ENCODE data around the gene KCNMA1.

DNA sequence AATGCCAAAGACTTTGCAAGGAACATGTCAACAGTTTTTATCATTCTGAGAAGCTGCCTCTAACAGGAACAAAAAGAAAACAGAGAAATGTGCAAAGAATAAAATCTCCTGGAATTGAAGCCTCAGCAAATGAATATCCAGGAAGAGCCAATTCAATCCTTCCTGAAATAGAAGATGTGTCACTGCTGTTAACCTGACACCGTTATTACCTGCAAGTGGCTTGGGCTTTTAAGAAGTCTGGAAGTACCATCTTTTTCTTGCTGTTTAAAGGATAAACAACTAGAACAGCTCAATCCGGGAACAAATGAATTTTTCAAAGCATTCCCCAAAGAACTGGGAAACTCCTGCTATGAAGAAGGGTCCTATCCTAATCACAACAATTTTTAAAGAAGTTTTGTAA, 434.8 kb downstream of the KCNMA1 start:
- TF ChIP-seq, protein P1, sequence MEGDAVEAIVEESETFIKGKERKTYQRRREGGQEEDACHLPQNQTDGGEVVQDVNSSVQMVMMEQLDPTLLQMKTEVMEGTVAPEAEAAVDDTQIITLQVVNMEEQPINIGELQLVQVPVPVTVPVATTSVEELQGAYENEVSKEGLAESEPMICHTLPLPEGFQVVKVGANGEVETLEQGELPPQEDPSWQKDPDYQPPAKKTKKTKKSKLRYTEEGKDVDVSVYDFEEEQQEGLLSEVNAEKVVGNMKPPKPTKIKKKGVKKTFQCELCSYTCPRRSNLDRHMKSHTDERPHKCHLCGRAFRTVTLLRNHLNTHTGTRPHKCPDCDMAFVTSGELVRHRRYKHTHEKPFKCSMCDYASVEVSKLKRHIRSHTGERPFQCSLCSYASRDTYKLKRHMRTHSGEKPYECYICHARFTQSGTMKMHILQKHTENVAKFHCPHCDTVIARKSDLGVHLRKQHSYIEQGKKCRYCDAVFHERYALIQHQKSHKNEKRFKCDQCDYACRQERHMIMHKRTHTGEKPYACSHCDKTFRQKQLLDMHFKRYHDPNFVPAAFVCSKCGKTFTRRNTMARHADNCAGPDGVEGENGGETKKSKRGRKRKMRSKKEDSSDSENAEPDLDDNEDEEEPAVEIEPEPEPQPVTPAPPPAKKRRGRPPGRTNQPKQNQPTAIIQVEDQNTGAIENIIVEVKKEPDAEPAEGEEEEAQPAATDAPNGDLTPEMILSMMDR (IDR thresholded peaks at IDR 0.05 in 2 of 3, conservative IDR thresholded peaks at IDR 0.05 in 1 of 3; ENCODE audit: control insufficient read depth in 2 of 3, extremely low read depth in 1 of 3, insufficient read depth in 1 of 3, low read depth in 3 of 3, low read length in 3 of 3), result no peak
- no peak for TF ChIP-seq USF1 (IDR thresholded peaks at IDR 0.05; ENCODE audit: borderline replicate concordance, extremely low read length, insufficient read depth, low read depth, low read length)
- no peak for TF ChIP-seq POLR2A (IDR thresholded peaks at IDR 0.05; ENCODE audit: low read depth, low read length)
- no peak for TF ChIP-seq TBL1XR1 (IDR thresholded peaks at IDR 0.05; ENCODE audit: low read depth, low read length)
- TF ChIP-seq SPI1 (IDR thresholded peaks at IDR 0.05; ENCODE audit: borderline replicate concordance, insufficient read depth, low read depth, low read length), result no peak
